PFSK-1 (cell line): ENCODE data around the gene MYO5C.

Source experiments
- POLR2AphosphoS5 ChIP-seq: IDR thresholded peaks from 2 replicates; pipeline ENCODE4 v1.6.1; 2012; ENCODE audit warnings: low read depth, mild to moderate bottlenecking, control low read depth, low read length, moderate library complexity
- SIN3A ChIP-seq: IDR thresholded peaks from 2 replicates; pipeline ENCODE4 v1.6.1; 2012; ENCODE audit warnings: mild to moderate bottlenecking, low read length, moderate library complexity, borderline replicate concordance; ENCODE audit not compliant: insufficient read depth
- TF ChIP-seq, protein P1 (sequence below), 2 experiments: IDR thresholded peaks; 2 replicates each; pipeline versions ENCODE4 v1.6.1 to v1.8.0; 2011 to 2012; ENCODE audit warnings: low read depth in 2 of 2, low read length in 2 of 2, control low read depth in 1 of 2, inconsistent platforms in 1 of 2, mild to moderate bottlenecking in 1 of 2, moderate library complexity in 1 of 2; ENCODE audit not compliant: insufficient read depth in 1 of 2

DNA sequence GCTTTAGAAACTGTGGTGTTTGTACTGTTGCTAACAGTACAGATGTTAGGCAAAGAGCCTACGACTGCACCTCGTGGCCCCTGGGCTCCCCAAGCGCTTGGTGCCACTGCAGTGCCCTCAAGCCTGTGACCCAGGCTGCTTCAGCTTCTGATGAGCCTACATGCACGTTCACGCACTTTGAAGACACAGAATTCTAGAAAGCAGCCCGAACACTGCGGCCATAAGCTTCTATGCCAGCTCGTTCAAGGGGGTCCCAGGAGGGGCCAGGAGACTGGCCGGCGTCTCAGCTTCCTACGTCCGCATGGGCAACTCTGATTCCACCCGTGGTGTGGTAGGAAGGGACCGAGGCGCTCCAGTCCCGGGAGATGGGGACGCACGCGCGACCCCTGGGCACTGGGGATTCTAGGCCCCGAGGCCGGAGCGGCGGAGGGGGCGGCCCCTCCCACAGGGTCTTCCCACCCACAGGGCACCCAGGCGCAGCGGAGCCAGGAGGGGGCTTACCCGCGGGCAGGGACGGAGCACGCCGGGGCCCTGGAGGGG lies 653 bp downstream of the MYO5C start:
- no peak for TF ChIP-seq POLR2AphosphoS5
- no peak for TF ChIP-seq SIN3A
- TF ChIP-seq, protein P1, sequence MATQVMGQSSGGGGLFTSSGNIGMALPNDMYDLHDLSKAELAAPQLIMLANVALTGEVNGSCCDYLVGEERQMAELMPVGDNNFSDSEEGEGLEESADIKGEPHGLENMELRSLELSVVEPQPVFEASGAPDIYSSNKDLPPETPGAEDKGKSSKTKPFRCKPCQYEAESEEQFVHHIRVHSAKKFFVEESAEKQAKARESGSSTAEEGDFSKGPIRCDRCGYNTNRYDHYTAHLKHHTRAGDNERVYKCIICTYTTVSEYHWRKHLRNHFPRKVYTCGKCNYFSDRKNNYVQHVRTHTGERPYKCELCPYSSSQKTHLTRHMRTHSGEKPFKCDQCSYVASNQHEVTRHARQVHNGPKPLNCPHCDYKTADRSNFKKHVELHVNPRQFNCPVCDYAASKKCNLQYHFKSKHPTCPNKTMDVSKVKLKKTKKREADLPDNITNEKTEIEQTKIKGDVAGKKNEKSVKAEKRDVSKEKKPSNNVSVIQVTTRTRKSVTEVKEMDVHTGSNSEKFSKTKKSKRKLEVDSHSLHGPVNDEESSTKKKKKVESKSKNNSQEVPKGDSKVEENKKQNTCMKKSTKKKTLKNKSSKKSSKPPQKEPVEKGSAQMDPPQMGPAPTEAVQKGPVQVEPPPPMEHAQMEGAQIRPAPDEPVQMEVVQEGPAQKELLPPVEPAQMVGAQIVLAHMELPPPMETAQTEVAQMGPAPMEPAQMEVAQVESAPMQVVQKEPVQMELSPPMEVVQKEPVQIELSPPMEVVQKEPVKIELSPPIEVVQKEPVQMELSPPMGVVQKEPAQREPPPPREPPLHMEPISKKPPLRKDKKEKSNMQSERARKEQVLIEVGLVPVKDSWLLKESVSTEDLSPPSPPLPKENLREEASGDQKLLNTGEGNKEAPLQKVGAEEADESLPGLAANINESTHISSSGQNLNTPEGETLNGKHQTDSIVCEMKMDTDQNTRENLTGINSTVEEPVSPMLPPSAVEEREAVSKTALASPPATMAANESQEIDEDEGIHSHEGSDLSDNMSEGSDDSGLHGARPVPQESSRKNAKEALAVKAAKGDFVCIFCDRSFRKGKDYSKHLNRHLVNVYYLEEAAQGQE (IDR thresholded peaks at IDR 0.05; ENCODE audit: insufficient read depth in 1 of 2, low read depth in 2 of 2, low read length in 2 of 2) = no peak
